PC-3 (cell line): ENCODE measurements around the gene GHRH. TPM values are rescaled to one million over a fixed set of nuclear protein-coding genes. Genes with fewer than 3 reads are reported as not detected.
A peak's percentile ranks its signal among the peaks of the same experiment; 100 is the strongest.

Source experiments
- ATAC-seq: fragments of 200-7000 bp; cut with Tn5 transposase; 2 replicates; pipeline ENCODE4 v1.9.1; 2020; ENCODE audit warnings: mild to moderate bottlenecking, moderate library complexity
- BruUV-seq: library from RNA; stranded (reverse); fragments of 400-500 nt; replicated peaks from 2 replicates; lab custom pipeline; 2021; lab: Mats Ljungman, UMichigan
- CTCF ChIA-PET: fragments of 300-600 bp; sonication (Branson Sonifier 250); formaldehyde crosslinking; loops from one replicate; lab custom pipeline; 2022; ENCODE audit warnings: antibody characterized with exemption; lab: Charles Lee
- POLR2A ChIA-PET: fragments of 300-600 bp; sonication (Branson Sonifier 250); formaldehyde crosslinking; loops from one replicate; lab custom pipeline; 2022; ENCODE audit warnings: antibody characterized with exemption; ENCODE audit not compliant: unreplicated experiment; lab: Charles Lee
- DNase-seq: peaks from one replicate; pipeline ENCODE4 v3.0.0-alpha.2; 2015
- H2AFZ ChIP-seq: fragments of 300-600 bp; sonication (generic); 2 replicates; pipeline ENCODE4 v1.6.0; 2016; ENCODE audit warnings: antibody characterized with exemption, low read length
- H3F3A ChIP-seq: fragments of 300-600 bp; sonication (generic); one replicate; pipeline ENCODE4 v1.6.0; 2017; ENCODE audit warnings: antibody characterized with exemption, low read length, control low read depth, mild to moderate bottlenecking; ENCODE audit not compliant: unreplicated experiment
- H3K27ac ChIP-seq: fragments of 300-600 bp; sonication (generic); 2 replicates; pipeline ENCODE4 v1.5.1; 2016; ENCODE audit warnings: mild to moderate bottlenecking, low read length
- H3K27me3 ChIP-seq: fragments of 300-600 bp; sonication (generic); 2 replicates; pipeline ENCODE4 v1.6.1; 2016; ENCODE audit warnings: low read length, mixed read lengths
- H3K36me3 ChIP-seq: fragments of 300-600 bp; sonication (generic); 2 replicates; pipeline ENCODE4 v1.6.1; 2016; ENCODE audit warnings: low read depth, mixed run types, low read length, mixed read lengths
- H3K4me1 ChIP-seq: fragments of 300-600 bp; sonication (generic); 2 replicates; pipeline ENCODE4 v1.5.1; 2016; ENCODE audit warnings: low read length; ENCODE audit not compliant: insufficient read depth
- H3K4me2 ChIP-seq: fragments of 300-600 bp; sonication (generic); 2 replicates; pipeline ENCODE4 v1.6.0; 2016; ENCODE audit warnings: low read length
- H3K4me3 ChIP-seq: fragments of 300-600 bp; sonication (generic); 2 replicates; pipeline ENCODE4 v1.5.1; 2016; ENCODE audit warnings: mild to moderate bottlenecking, low read length, mixed read lengths
- H3K79me2 ChIP-seq: fragments of 300-600 bp; sonication (generic); 2 replicates; pipeline ENCODE4 v1.6.1; 2017; ENCODE audit warnings: low read length, mixed read lengths
- H3K9ac ChIP-seq: fragments of 300-600 bp; sonication (generic); 2 replicates; pipeline ENCODE4 v1.6.0; 2016; ENCODE audit warnings: mild to moderate bottlenecking, low read length
- H3K9me2 ChIP-seq: fragments of 300-600 bp; sonication (generic); replicated peaks from 2 replicates; pipeline ENCODE4 v1.6.1; 2016; ENCODE audit warnings: mixed run types, low read length, mixed read lengths
- H3K9me3 ChIP-seq: fragments of 300-600 bp; sonication (generic); 2 replicates; pipeline ENCODE4 v1.6.1; 2016; ENCODE audit warnings: low read length, mixed read lengths
- H4K20me1 ChIP-seq: fragments of 300-600 bp; sonication (generic); 2 replicates; pipeline ENCODE4 v1.6.1; 2016; ENCODE audit warnings: low read length, mixed read lengths
- CTCF ChIP-seq: fragments of 300-600 bp; sonication (generic); conservative IDR thresholded peaks from 2 replicates; pipeline ENCODE4 v1.5.1; 2017; ENCODE audit warnings: antibody characterized with exemption, low read depth, mild to moderate bottlenecking, low read length
- EZH2 ChIP-seq: fragments of 300-600 bp; sonication (generic); IDR thresholded peaks from one replicate; pipeline ENCODE4 v1.6.1; 2017; ENCODE audit warnings: antibody characterized with exemption, mild to moderate bottlenecking, low read length; ENCODE audit not compliant: unreplicated experiment
- EZH2phosphoT487 ChIP-seq: fragments of 300-600 bp; sonication (generic); IDR thresholded peaks from 2 replicates; pipeline ENCODE4 v1.6.1; 2018; ENCODE audit warnings: mild to moderate bottlenecking, antibody characterized with exemption, low read length, borderline replicate concordance
- intact Hi-C: fragments of 100-400 bp; cut with micrococcal nuclease; formaldehyde crosslinking; loops from 2 replicates; pipeline ENCODE4 v1.9.0; 2023
- total RNA-seq: library from RNA; depleted of rRNA; stranded (reverse); fragments of >200 nt; gene quantifications from 2 replicates; pipeline ENCODE4 v1.2.3, GENCODE V29; 2014

Gene GHRH
- total RNA-seq, 1 experiment from 2014 or later = not detected

GRCh38 chr20:37299718-37300528 is 38.3 kb upstream of the GHRH start:
- Histone ChIP-seq H3K9me3 (no peaks in the 10 kb centered on the region), H3K4me1 (peaks cover 31% of the 10 kb centered on the region), H3K9me2 (no peaks in the 10 kb centered on the region), H3K36me3 (peaks cover 30% of the 10 kb centered on the region), H3F3A (peaks cover 8% of the 10 kb centered on the region), H2AFZ (no peak overlapping the region), H3K4me3 (no peak overlapping the region), H3K79me2 (peaks cover 52% of the 10 kb centered on the region), H4K20me1 (no peaks in the 10 kb centered on the region), H3K4me2 (no peak overlapping the region), H3K27me3 (no peaks in the 10 kb centered on the region), H3K9ac (no peak overlapping the region), H3K27ac (no peak overlapping the region)
- POLR2A ChIA-PET = no interaction called here
- intact Hi-C loops = loop anchor here (5.0 kb wide), 1 partner anchor 47 kb away; the partner anchor contains the start of gene SRC
- BruUV-seq = no TSS peak
- CTCF ChIA-PET = no interaction called here
- ATAC-seq (no peak), DNase-seq (no peak)
- TF ChIP-seq EZH2phosphoT487 (no peak), CTCF (no peak), EZH2 (no peak)

DNA sequence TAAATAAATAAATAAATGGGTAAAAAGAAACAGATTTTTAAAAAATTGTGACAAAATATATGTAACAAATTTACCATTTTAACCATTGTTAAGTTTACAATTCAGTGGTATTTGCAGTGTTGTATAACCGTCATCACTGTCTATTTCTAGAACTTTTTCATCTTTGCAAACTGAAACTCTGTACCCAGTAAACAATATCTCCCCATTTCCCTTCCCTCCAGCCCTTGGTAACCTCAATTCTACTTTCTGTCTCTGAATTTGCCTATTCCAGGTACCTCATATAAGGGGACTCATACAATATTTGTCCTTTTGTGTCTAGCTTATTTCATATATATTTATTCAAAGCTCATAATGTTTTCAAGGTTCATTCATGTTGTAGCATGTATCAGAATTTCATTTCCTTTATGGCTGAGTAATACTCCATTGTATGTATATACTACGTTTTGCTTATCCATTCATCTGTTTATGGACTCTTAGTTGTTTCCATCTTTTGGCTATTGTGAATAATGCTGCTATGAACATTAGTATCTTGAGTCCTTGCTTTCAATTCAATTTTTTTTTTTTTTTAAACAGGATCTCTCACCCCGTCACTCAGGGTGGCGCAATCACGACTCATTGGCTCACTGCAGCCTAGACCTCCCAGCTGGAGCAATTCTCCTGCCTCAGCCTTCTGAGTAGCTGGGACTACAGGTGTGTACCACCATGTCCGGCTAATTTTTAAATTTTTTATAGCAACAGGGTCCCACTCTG is 36.8 kb upstream of the GHRH start:
- Histone ChIP-seq H3K9me2 (no peaks in the 10 kb centered on the region), H4K20me1 (no peaks in the 10 kb centered on the region), H3K4me3 (no peak overlapping the region), H3K27me3 (no peaks in the 10 kb centered on the region), H3K4me1 (peaks cover 46% of the 10 kb centered on the region), H3K9me3 (no peaks in the 10 kb centered on the region), H3K27ac (no peak overlapping the region), H3K4me2 (no peak overlapping the region), H2AFZ (no peak overlapping the region), H3F3A (peaks cover 19% of the 10 kb centered on the region), H3K36me3 (peaks cover 26% of the 10 kb centered on the region; the same call in 1 of the 2 replicates), H3K79me2 (peaks cover 61% of the 10 kb centered on the region), H3K9ac (no peak overlapping the region)
- ChIA-PET POLR2A (no interaction called here), CTCF (no interaction called here)
- no peak for TF ChIP-seq EZH2
- no peak for TF ChIP-seq EZH2phosphoT487
- TF ChIP-seq CTCF = no peak
- intact Hi-C loops = loop anchor here (5.0 kb wide), 1 partner anchor 49 kb away; the partner anchor contains the start of gene SRC
- BruUV-seq = no TSS peak
- DNase-seq (peak; percentile 22), ATAC-seq (no peak)
